Bronchial epithelial cell (primary cell): ENCODE results near the gene CEP104. TPM values are rescaled to one million over a fixed set of nuclear protein-coding genes. Genes with fewer than 3 reads are reported as not detected.

Experiments used
- DNase-seq: peaks from one replicate; pipeline ENCODE4 v3.0.0-alpha.2; 2010; ENCODE audit warnings: low read depth
- FAIRE-seq: peaks from 2 replicates; lab custom pipeline; 2011; peaks lifted over from hg19 to GRCh38; lab: Jason Lieb, UNC
- H3K27me3 ChIP-seq: 2 replicates; pipeline ENCODE4 v1.5.1; 2011; ENCODE audit warnings: low read length; ENCODE audit not compliant: control insufficient read depth, insufficient read depth
- H3K36me3 ChIP-seq: 2 replicates; pipeline ENCODE4 v1.5.1; 2011; ENCODE audit warnings: low read length; ENCODE audit not compliant: control insufficient read depth, insufficient read depth
- H3K4me3 ChIP-seq: 2 replicates; pipeline ENCODE4 v1.5.1; 2011; ENCODE audit warnings: mild to moderate bottlenecking, low read depth, low read length, control low read depth
- total RNA-seq: library from RNA; depleted of rRNA; stranded (reverse); fragments of >200 nt; gene quantifications from 2 replicates; pipeline ENCODE4 v1.2.1, GENCODE V29; 2014
- TF ChIP-seq, protein P1 (sequence below): IDR thresholded peaks from 2 replicates; pipeline ENCODE4 v1.5.1; 2011; ENCODE audit warnings: mild to moderate bottlenecking, moderate library complexity, low read length, control low read depth, inconsistent platforms; ENCODE audit not compliant: insufficient read depth, severe bottlenecking

Gene CEP104
- total RNA-seq, 1 donor from 2014 or later: 15.3 TPM

DNA sequence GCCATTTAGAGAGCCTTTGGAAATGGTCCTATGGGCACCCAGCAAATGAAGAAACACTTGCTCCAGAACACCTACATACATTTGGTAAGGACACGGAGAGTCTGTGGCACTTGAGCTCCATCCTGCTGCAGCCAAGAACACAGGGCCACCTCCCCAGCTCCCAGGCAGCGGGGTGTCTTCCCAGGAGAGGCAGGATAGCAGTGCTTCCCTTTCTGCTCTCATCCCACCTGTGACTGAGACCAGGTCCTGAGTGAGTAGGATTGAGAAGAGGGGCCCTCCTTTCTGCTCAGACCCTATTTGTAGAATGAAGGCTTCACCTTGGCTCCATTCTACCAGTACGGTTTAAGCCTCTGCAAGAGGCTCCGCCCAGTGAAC is 38.9 kb upstream of the CEP104 start:
- TF ChIP-seq, protein P1, sequence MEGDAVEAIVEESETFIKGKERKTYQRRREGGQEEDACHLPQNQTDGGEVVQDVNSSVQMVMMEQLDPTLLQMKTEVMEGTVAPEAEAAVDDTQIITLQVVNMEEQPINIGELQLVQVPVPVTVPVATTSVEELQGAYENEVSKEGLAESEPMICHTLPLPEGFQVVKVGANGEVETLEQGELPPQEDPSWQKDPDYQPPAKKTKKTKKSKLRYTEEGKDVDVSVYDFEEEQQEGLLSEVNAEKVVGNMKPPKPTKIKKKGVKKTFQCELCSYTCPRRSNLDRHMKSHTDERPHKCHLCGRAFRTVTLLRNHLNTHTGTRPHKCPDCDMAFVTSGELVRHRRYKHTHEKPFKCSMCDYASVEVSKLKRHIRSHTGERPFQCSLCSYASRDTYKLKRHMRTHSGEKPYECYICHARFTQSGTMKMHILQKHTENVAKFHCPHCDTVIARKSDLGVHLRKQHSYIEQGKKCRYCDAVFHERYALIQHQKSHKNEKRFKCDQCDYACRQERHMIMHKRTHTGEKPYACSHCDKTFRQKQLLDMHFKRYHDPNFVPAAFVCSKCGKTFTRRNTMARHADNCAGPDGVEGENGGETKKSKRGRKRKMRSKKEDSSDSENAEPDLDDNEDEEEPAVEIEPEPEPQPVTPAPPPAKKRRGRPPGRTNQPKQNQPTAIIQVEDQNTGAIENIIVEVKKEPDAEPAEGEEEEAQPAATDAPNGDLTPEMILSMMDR: no peak
- no peaks in the 10 kb centered on the region for H3K27me3 ChIP-seq
- H3K4me3 ChIP-seq: no peak overlapping the region
- no peak for FAIRE-seq
- peaks cover 3% of the 10 kb centered on the region for H3K36me3 ChIP-seq
- no peak for DNase-seq

- FAIRE-seq (no peak), DNase-seq (no peak)
- Histone ChIP-seq H3K27me3 (no peaks in the 10 kb centered on the region), H3K4me3 (no peak overlapping the region), H3K36me3 (peaks cover 6% of the 10 kb centered on the region)
- TF ChIP-seq, protein P1: no peak
These were observed 38.4 kb upstream of the CEP104 start for GRCh38 chr1:3895279-3895950.

GRCh38 chr1:3894626-3895278 is 37.7 kb upstream of the CEP104 start:
- FAIRE-seq: no peak
- Histone ChIP-seq H3K4me3 (no peak overlapping the region), H3K36me3 (peaks cover 12% of the 10 kb centered on the region), H3K27me3 (no peaks in the 10 kb centered on the region)
- TF ChIP-seq, protein P1: no peak
- no peak for DNase-seq

GRCh38 chr1:3893190-3893589 is 36.2 kb upstream of the CEP104 start:
- no peak for DNase-seq
- Histone ChIP-seq H3K4me3 (no peak overlapping the region), H3K36me3 (peaks cover 14% of the 10 kb centered on the region), H3K27me3 (no peaks in the 10 kb centered on the region)
- no peak for FAIRE-seq
- TF ChIP-seq, protein P1: no peak

- TF ChIP-seq, protein P1: no peak
These were observed 35.7 kb upstream of the CEP104 start for GRCh38 chr1:3892748-3893147.

More at GRCh38 chr1:3892748-3893147, 35.7 kb upstream of the CEP104 start:
- no peak for DNase-seq
- FAIRE-seq: no peak
- no peak overlapping the region for H3K4me3 ChIP-seq
- no peaks in the 10 kb centered on the region for H3K27me3 ChIP-seq
- H3K36me3 ChIP-seq: peaks cover 15% of the 10 kb centered on the region
